MG63 (cell line): ENCODE measurements around the gene TSHZ2. TPM values are rescaled to one million over a fixed set of nuclear protein-coding genes. Genes with fewer than 3 reads are reported as not detected.

Experiments used
- DNase-seq: peaks from one replicate; pipeline ENCODE4 v3.0.0-alpha.2; 2020
- H3K27me3 ChIP-seq: fragments of 250-450 bp; sonication (Bioruptor Pico); 2 replicates; pipeline ENCODE4 v1.5.1; 2020; ENCODE audit warnings: mild to moderate bottlenecking, moderate library complexity
- H3K36me3 ChIP-seq: fragments of 250-450 bp; sonication (Bioruptor Pico); 2 replicates; pipeline ENCODE4 v1.5.1; 2020; ENCODE audit warnings: mild to moderate bottlenecking, moderate library complexity
- H3K4me3 ChIP-seq: fragments of 250-450 bp; sonication (Bioruptor Pico); 2 replicates; pipeline ENCODE4 v1.5.1; 2020; ENCODE audit warnings: mild to moderate bottlenecking, moderate library complexity
- H3K9me3 ChIP-seq: fragments of 250-450 bp; sonication (Bioruptor Pico); 2 replicates; pipeline ENCODE4 v1.5.1; 2020; ENCODE audit warnings: mild to moderate bottlenecking, moderate library complexity
- total RNA-seq: library from RNA; depleted of rRNA; stranded (reverse); fragments of >200 nt; shearing (Covaris generic); gene quantifications from 2 replicates; pipeline ENCODE4 v1.2.3, GENCODE V29; 2014; ENCODE audit warnings: low replicate concordance

TSHZ2 gene
- total RNA-seq, 1 experiment from 2014 or later = not detected

DNA sequence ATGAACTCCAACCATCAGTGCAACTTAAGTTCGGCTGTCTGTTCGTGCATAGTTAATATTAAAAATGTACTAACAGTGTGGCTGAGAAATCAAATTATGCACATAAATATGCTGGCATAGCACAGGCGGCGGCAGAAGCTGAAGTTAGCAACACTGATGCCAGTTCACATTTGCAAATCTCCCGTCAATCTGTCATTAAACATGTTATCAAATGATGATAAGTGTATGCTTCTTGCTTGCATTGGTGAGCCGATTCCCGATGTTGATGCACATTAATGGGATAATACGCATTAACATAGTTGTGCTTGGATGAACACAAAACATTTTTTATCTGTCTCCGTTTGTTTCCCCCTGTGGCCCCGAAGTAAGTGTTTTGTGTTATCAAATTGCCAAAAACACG, 312.1 kb downstream of the TSHZ2 start:
- H3K36me3 ChIP-seq = no peaks in the 10 kb centered on the region
- H3K4me3 ChIP-seq = no peak overlapping the region
- DNase-seq = no peak
- no peaks in the 10 kb centered on the region for H3K9me3 ChIP-seq
- H3K27me3 ChIP-seq = peaks cover 7% of the 10 kb centered on the region

DNA sequence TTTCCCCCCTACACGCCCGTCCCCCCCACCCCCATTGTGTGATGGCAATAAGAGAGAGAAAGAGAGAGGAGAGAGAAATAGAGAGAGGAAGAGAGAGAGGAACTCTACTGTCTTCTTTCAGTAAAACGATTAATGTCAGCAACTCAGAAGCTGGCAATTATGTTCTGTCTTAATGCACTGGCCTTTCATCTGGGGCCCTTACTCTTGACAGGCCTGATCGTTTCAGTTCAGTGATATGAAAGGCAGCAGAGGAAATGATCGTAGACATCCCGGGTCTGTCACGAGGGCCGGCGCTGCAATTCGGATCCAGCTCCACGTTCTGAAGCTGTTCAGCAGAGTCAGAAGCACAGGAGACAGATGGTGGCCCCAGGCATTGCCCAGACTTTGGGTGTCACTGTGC, 312.5 kb downstream of the TSHZ2 start:
- peaks cover 7% of the 10 kb centered on the region for H3K27me3 ChIP-seq
- no peaks in the 10 kb centered on the region for H3K9me3 ChIP-seq
- no peak for DNase-seq
- no peaks in the 10 kb centered on the region for H3K36me3 ChIP-seq
- no peak overlapping the region for H3K4me3 ChIP-seq

DNA sequence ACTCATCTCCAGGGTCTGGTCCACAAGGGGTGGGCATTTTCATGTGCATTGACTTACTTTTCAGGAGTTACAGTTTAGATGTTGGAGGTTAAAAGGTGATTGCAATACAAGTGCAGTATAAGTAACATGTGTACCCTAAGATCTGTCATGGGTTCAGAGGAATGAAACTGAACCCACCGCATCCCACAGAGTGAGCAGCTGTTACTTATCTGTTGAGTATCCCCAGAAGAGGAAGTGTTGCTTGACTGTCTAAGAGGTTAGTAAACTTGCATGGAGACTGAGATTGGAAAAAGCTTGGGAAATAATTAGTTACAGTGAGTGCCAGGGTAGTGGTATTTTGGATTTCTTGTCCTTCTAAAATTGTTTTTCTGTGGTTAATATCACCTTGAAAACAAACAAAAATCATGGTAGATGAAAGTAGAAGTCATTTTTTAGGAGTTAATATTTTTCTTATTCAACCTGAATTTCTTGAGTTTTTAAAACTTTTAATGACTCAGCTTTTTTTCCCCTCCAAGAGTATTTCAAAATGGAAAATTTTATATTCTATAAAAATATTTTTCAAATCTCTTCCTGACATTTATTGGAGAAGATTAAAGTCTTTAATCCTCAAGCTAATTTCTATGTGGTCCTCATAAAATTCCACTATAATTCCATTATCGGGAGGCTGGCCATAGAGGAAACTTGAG, 315.3 kb downstream of the TSHZ2 start:
- Histone ChIP-seq H3K36me3 (no peaks in the 10 kb centered on the region), H3K4me3 (no peak overlapping the region), H3K27me3 (peaks cover 7% of the 10 kb centered on the region), H3K9me3 (no peaks in the 10 kb centered on the region)
- no peak for DNase-seq

- DNase-seq = no peak
- no peak overlapping the region for H3K4me3 ChIP-seq
- no peaks in the 10 kb centered on the region for H3K9me3 ChIP-seq
- no peaks in the 10 kb centered on the region for H3K36me3 ChIP-seq
- H3K27me3 ChIP-seq = peaks cover 19% of the 10 kb centered on the region
Observed at GRCh38 chr20:53291548-53291947, 319.4 kb downstream of the TSHZ2 start.

- Histone ChIP-seq H3K27me3 (peaks cover 20% of the 10 kb centered on the region), H3K36me3 (no peaks in the 10 kb centered on the region), H3K4me3 (no peak overlapping the region), H3K9me3 (no peaks in the 10 kb centered on the region)
- no peak for DNase-seq
Observed at GRCh38 chr20:53292347-53292746, 320.2 kb downstream of the TSHZ2 start.

GRCh38 chr20:53294804-53295203, 322.6 kb downstream of the TSHZ2 start:
- no peaks in the 10 kb centered on the region for H3K9me3 ChIP-seq
- no peaks in the 10 kb centered on the region for H3K36me3 ChIP-seq
- H3K27me3 ChIP-seq = peaks cover 22% of the 10 kb centered on the region
- DNase-seq = no peak
- H3K4me3 ChIP-seq = no peak overlapping the region

- no peaks in the 10 kb centered on the region for H3K9me3 ChIP-seq
- DNase-seq = no peak
- no peak overlapping the region for H3K4me3 ChIP-seq
- peaks cover 25% of the 10 kb centered on the region for H3K27me3 ChIP-seq
- no peaks in the 10 kb centered on the region for H3K36me3 ChIP-seq
Observed at GRCh38 chr20:53296025-53296424, 323.9 kb downstream of the TSHZ2 start.

DNA sequence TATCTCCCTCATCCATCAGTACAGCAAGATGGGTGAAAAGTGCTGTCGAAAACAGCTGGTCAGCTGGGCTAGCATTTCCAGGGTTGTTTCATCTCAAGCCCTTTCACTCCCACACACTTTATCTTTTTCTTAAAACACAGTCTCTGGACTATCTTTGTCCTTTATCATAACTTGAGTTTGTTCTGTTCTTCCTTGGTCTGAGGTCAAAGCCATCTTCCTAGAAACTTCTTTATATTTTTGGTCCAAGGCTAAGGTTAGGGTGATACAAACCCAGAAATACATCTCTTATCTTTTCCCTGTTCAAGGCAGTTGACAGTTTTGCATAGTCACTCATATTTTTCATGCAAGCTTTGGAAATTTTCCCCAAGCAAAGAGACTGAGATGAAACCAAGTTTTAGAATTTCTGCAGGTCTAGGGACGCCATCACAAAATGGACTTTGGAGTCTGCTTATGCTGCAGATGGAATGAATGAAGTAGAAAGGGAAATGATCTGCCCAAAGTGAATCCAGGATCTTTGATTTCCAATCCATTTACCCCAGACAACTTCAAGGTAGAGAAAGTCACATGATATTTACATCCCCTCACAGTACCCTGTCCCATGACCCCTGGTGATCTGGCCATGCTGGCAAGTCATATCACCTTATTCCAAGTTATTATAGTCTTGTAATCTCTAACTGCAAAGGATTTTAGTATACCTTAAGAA, 324.4 kb downstream of the TSHZ2 start:
- no peaks in the 10 kb centered on the region for H3K9me3 ChIP-seq
- no peaks in the 10 kb centered on the region for H3K36me3 ChIP-seq
- peaks cover 27% of the 10 kb centered on the region for H3K27me3 ChIP-seq
- no peak for DNase-seq
- H3K4me3 ChIP-seq = no peak overlapping the region

- Histone ChIP-seq H3K27me3 (peaks cover 28% of the 10 kb centered on the region), H3K9me3 (no peaks in the 10 kb centered on the region), H3K4me3 (no peak overlapping the region), H3K36me3 (no peaks in the 10 kb centered on the region)
- no peak for DNase-seq
Observed at GRCh38 chr20:53297154-53297529, 325.0 kb downstream of the TSHZ2 start.

- Histone ChIP-seq H3K27me3 (peaks cover 28% of the 10 kb centered on the region), H3K4me3 (no peak overlapping the region), H3K9me3 (no peaks in the 10 kb centered on the region), H3K36me3 (no peaks in the 10 kb centered on the region)
- DNase-seq = no peak
Observed at GRCh38 chr20:53298260-53298659, 326.1 kb downstream of the TSHZ2 start.

GRCh38 chr20:53298911-53299310, 326.8 kb downstream of the TSHZ2 start:
- H3K27me3 ChIP-seq = peaks cover 28% of the 10 kb centered on the region
- DNase-seq = no peak
- H3K4me3 ChIP-seq = no peak overlapping the region
- H3K36me3 ChIP-seq = no peaks in the 10 kb centered on the region
- H3K9me3 ChIP-seq = no peaks in the 10 kb centered on the region

DNA sequence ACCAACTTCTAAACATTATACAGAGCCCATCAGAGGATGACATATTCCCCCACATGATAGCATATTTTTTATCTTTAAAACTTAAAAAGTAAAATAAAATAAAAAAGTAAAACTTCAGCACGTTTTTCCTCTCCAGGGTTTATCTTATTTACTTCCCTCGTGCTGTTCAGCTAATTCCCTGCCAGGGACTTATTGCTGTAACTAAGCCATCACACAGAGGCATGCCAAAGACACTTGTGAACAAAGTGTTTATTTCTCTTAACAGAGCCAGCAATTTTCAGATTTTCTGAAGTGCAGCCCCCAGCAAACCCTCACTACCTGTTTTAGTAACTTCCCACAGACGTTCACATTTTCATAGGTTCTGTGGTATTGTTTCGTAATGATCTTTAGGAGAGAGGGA, 327.7 kb downstream of the TSHZ2 start:
- H3K9me3 ChIP-seq = no peaks in the 10 kb centered on the region
- H3K4me3 ChIP-seq = no peak overlapping the region
- no peaks in the 10 kb centered on the region for H3K36me3 ChIP-seq
- H3K27me3 ChIP-seq = peaks cover 28% of the 10 kb centered on the region
- DNase-seq = no peak

GRCh38 chr20:53301869-53302268, 329.7 kb downstream of the TSHZ2 start:
- Histone ChIP-seq H3K9me3 (no peaks in the 10 kb centered on the region), H3K4me3 (no peak overlapping the region), H3K36me3 (no peaks in the 10 kb centered on the region), H3K27me3 (peaks cover 16% of the 10 kb centered on the region)
- no peak for DNase-seq

- peaks cover 16% of the 10 kb centered on the region for H3K27me3 ChIP-seq
- H3K36me3 ChIP-seq = no peaks in the 10 kb centered on the region
- H3K4me3 ChIP-seq = no peak overlapping the region
- DNase-seq = no peak
- no peaks in the 10 kb centered on the region for H3K9me3 ChIP-seq
Observed at GRCh38 chr20:53302695-53303412, 330.7 kb downstream of the TSHZ2 start.

DNA sequence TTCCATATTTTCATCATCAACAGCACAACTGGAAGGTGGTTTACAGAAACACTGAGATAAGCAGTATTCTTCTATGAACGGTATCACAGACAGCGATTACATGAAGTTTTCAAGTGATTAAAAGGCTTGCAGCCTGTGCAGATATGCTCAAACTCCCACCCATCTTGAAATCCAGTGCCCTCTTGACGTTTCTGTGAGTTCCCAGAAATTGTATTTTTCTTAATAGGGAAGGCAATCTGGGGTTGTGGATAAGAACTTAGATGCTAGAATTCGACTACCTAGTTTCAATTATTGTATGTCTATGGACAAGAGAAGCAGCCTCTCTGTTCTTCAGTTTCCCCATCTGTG, 331.2 kb downstream of the TSHZ2 start:
- H3K27me3 ChIP-seq = peaks cover 13% of the 10 kb centered on the region
- DNase-seq = no peak
- no peaks in the 10 kb centered on the region for H3K36me3 ChIP-seq
- no peak overlapping the region for H3K4me3 ChIP-seq
- no peaks in the 10 kb centered on the region for H3K9me3 ChIP-seq

DNA sequence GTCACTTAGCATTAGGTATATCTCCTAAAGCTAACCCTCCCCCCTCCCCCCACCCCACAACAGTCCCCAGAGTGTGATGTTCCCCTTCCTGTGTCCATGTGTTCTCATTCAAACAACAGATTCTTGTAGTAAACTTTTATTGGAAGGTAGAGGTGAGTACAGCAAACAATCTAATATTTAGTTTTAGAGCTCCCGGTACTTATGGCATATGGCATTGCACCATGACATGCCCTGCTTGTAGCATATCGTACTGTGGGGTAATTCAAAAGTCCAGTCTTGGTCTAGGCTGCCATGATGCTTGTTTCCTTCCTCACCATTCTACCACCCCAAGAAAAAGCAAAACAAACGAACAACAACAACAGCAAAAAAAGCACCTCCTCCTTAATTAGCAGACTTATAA, 332.0 kb downstream of the TSHZ2 start:
- Histone ChIP-seq H3K27me3 (peaks cover 10% of the 10 kb centered on the region), H3K9me3 (no peaks in the 10 kb centered on the region), H3K4me3 (no peak overlapping the region), H3K36me3 (no peaks in the 10 kb centered on the region)
- DNase-seq = no peak

- H3K9me3 ChIP-seq = no peaks in the 10 kb centered on the region
- H3K4me3 ChIP-seq = no peak overlapping the region
Observed at GRCh38 chr20:53306192-53306805, 334.1 kb downstream of the TSHZ2 start.

More at GRCh38 chr20:53306192-53306805, 334.1 kb downstream of the TSHZ2 start:
- Histone ChIP-seq H3K36me3 (no peaks in the 10 kb centered on the region), H3K27me3 (peaks cover 6% of the 10 kb centered on the region)
- no peak for DNase-seq
